ENCODE results near the gene FAU. TPM values are rescaled to one million over a fixed set of nuclear protein-coding genes. Genes with fewer than 3 reads are reported as not detected.

The FAU gene
- total and polyA plus RNA-seq, 2 of the 13 experiments (the other 11 are each of a cell fraction or from before 2014, with no cell fraction given): 374 to 869 TPM

DNA sequence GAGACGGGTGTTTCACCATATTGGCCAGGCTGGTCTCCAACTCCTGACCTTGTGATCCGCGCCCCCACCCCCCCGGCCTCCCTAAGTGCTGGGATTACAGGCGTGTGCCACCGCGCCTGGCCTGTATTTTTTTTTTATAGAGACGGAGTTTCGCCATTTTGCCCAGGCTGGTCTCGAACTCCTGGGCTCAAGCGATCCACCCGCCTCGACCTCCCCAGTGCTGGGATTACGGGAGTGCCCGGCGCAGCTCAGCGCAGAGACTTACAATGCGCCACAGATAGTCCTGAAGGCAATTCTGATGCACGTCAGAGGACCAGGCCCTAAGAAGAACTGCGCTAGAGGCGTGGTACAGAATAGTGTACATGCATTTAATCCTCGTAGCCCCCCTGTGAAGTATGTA lies 26.5 kb downstream of the FAU start:
- peak overlapping the region; percentile 78 to 85 (median 83); a peak in 3 of 6 replicates for H3K4me3 ChIP-seq (replicated peaks in 1 of 3; ENCODE audit: insufficient read depth in 1 of 3, low read depth in 2 of 3, low read length in 3 of 3)
- no peak for DNase-seq (ENCODE audit: low spot score)
- peak overlapping the region; percentile 83 for H3K9ac ChIP-seq (ENCODE audit: insufficient read depth, low read depth, low read length)
- ATAC-seq: no peak
- FAIRE-seq: no peak
- in situ Hi-C loops (cut with HindIII; ENCODE audit: extremely low pct_ligation_motif_present, low pct_unique_long_range_greater_than_20kb): no loop called here
- 92% methylated on average over 22 of the region's 22 CpGs for WGBS (ENCODE audit: low lambda C conversion rate)
- no peaks in the 10 kb centered on the region; a peak in 1 of 5 replicates for H3K27me3 ChIP-seq (ENCODE audit: control insufficient read depth in 1 of 2, insufficient read depth in 2 of 2, low read length in 2 of 2)
- TF ChIP-seq HDAC2 (CRISPR knock-in tag; IDR thresholded peaks at IDR 0.05) (no peak), ZNF546 (CRISPR knock-in tag; conservative IDR thresholded peaks at IDR 0.05) (peak; percentile 28; the same call in 1 of the 2 replicates), HIVEP1 (CRISPR knock-in tag; IDR thresholded peaks at IDR 0.05) (no peak), ZNF772 (CRISPR knock-in tag; IDR thresholded peaks at IDR 0.05) (no peak), MLLT10 (CRISPR knock-in tag; IDR thresholded peaks at IDR 0.05) (no peak)
- TF ChIP-seq, protein P1, sequence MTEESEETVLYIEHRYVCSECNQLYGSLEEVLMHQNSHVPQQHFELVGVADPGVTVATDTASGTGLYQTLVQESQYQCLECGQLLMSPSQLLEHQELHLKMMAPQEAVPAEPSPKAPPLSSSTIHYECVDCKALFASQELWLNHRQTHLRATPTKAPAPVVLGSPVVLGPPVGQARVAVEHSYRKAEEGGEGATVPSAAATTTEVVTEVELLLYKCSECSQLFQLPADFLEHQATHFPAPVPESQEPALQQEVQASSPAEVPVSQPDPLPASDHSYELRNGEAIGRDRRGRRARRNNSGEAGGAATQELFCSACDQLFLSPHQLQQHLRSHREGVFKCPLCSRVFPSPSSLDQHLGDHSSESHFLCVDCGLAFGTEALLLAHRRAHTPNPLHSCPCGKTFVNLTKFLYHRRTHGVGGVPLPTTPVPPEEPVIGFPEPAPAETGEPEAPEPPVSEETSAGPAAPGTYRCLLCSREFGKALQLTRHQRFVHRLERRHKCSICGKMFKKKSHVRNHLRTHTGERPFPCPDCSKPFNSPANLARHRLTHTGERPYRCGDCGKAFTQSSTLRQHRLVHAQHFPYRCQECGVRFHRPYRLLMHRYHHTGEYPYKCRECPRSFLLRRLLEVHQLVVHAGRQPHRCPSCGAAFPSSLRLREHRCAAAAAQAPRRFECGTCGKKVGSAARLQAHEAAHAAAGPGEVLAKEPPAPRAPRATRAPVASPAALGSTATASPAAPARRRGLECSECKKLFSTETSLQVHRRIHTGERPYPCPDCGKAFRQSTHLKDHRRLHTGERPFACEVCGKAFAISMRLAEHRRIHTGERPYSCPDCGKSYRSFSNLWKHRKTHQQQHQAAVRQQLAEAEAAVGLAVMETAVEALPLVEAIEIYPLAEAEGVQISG (CRISPR knock-in tag; IDR thresholded peaks at IDR 0.05): no peak
- peaks cover 5% of the 10 kb centered on the region for H3K79me2 ChIP-seq (ENCODE audit: insufficient read depth, low read length)
- H3K27ac ChIP-seq (ENCODE audit: extremely low read length, insufficient read depth, low read length): peak overlapping the region; percentile 93
- ChIA-PET POLR2A (interaction anchor here (1.5 to 8.1 kb wide), 8 partner anchors 17 to 86 kb away, joined by 4 to 86 read pairs (median 6); partner anchors contain the start of genes CAPN1, FAU, MRPL49 and TM7SF2), CTCF (ENCODE audit: low intra/inter-chr PET ratio, low total read pairs) (no interaction called here)
- H3K36me3 ChIP-seq (replicated peaks in 1 of 2; ENCODE audit: control insufficient read depth in 1 of 2, insufficient read depth in 2 of 2, low read length in 2 of 2): peaks cover 0 to 4% of the 10 kb centered on the region in 2 experiments; a peak in 1 of 5 replicates
- intact Hi-C loops (cut with micrococcal nuclease; ENCODE audit: unreplicated experiment): no loop called here
- H2AFZ ChIP-seq (ENCODE audit: low read length): no peak overlapping the region
- no peaks in the 10 kb centered on the region for H3K9me3 ChIP-seq (ENCODE audit: low read length)
- H4K20me1 ChIP-seq (ENCODE audit: insufficient read depth, low read length): no peaks in the 10 kb centered on the region
- peaks cover 50% of the 10 kb centered on the region for H3K4me1 ChIP-seq (ENCODE audit: insufficient read depth, low read length)
- BruUV-seq (replicated peaks): no TSS peak
- peak overlapping the region; percentile 98 for H3K4me2 ChIP-seq (ENCODE audit: low read depth, low read length)

Measured in HepG2 (cell line).